HepG2 (cell line): ENCODE measurements around the gene CARMIL3. TPM values are rescaled to one million over a fixed set of nuclear protein-coding genes. Genes with fewer than 3 reads are reported as not detected.

Experiments
- AKNA ChIP-seq: sonication (generic); formaldehyde crosslinking; IDR thresholded peaks from 2 replicates; pipeline ENCODE4 v1.4.0; 2020; ENCODE audit warnings: missing genetic modification reagents, borderline replicate concordance
- HMG20B ChIP-seq: conservative IDR thresholded peaks from 2 replicates; pipeline ENCODE4 v1.6.1; 2016; ENCODE audit warnings: missing genetic modification reagents, missing compliant biosample characterization
- KMT2A ChIP-seq: sonication (generic); formaldehyde crosslinking; IDR thresholded peaks from 2 replicates; pipeline ENCODE4 v1.4.0; 2020; ENCODE audit warnings: missing genetic modification reagents
- SNAPC4 ChIP-seq: sonication (generic); formaldehyde crosslinking; IDR thresholded peaks from 2 replicates; pipeline ENCODE4 v1.4.0; 2020; ENCODE audit warnings: mild to moderate bottlenecking, missing genetic modification reagents
- SRSF1 ChIP-seq: fragments of 200-400 bp; formaldehyde crosslinking; optimal IDR thresholded peaks from 2 replicates; pipeline ENCODE3; 2017; ENCODE audit warnings: mild to moderate bottlenecking, low read depth, low read length, moderate library complexity
- ZNF160 ChIP-seq: sonication (generic); formaldehyde crosslinking; IDR thresholded peaks from 2 replicates; pipeline ENCODE4 v1.8.0; 2022; ENCODE audit warnings: mild to moderate bottlenecking, inconsistent platforms, missing genetic modification reagents
- ZNF17 ChIP-seq: sonication (generic); formaldehyde crosslinking; IDR thresholded peaks from 2 replicates; pipeline ENCODE4 v1.5.0; 2020; ENCODE audit warnings: mild to moderate bottlenecking, missing genetic modification reagents
- ZNF367 ChIP-seq: sonication (generic); formaldehyde crosslinking; IDR thresholded peaks from 2 replicates; pipeline ENCODE4 v1.4.0; 2020; ENCODE audit warnings: missing genetic modification reagents, borderline replicate concordance
- ZNF549 ChIP-seq: sonication (generic); formaldehyde crosslinking; IDR thresholded peaks from 2 replicates; pipeline ENCODE4 v1.5.0; 2020; ENCODE audit warnings: missing genetic modification reagents
- ZNF552 ChIP-seq: sonication (generic); formaldehyde crosslinking; IDR thresholded peaks from 2 replicates; pipeline ENCODE4 v1.9.0; 2022; ENCODE audit warnings: missing genetic modification reagents, mild to moderate bottlenecking, borderline replicate concordance
- ZNF780A ChIP-seq: sonication (generic); formaldehyde crosslinking; IDR thresholded peaks from 2 replicates; pipeline ENCODE4 v1.8.0; 2022; ENCODE audit warnings: mild to moderate bottlenecking, missing genetic modification reagents, moderate library complexity
- ZSCAN20 ChIP-seq: sonication (generic); formaldehyde crosslinking; IDR thresholded peaks from 2 replicates; pipeline ENCODE4 v1.4.0; 2020; ENCODE audit warnings: missing genetic modification reagents, mild to moderate bottlenecking, borderline replicate concordance
- polyA plus RNA-seq, 8 experiments: library from polyadenylated mRNA; depleted of rRNA in 3 of 8; stranded (reverse) in 7 of 8; unstranded in 1 of 8; fragments of >200 nt; fragmentation: Illumina TruSeq in 4 of 8; extraction: Trizol in 4 of 8; gene quantifications; 2 replicates each; pipeline versions ENCODE4 v1.2.1 to v1.2.3, GENCODE V29; 2011 to 2016; ENCODE audit warnings: low read depth in 4 of 8, missing spikeins in 1 of 8, mixed read lengths in 1 of 8; ENCODE audit not compliant: insufficient read depth in 1 of 8
- total RNA-seq, 5 experiments: library from RNA; depleted of rRNA; stranded (reverse); fragments of >200 nt; fragmentation: Illumina TruSeq; extraction: Trizol; gene quantifications; 2 replicates each; pipeline ENCODE4 v1.2.3, GENCODE V29; 2016; ENCODE audit warnings: low read depth in 1 of 5
- TF ChIP-seq, protein P1 (sequence below): sonication (generic); formaldehyde crosslinking; IDR thresholded peaks from 2 replicates; pipeline ENCODE4 v1.4.0; 2020; ENCODE audit warnings: low read depth, missing genetic modification reagents

CARMIL3 gene
- total and polyA plus RNA-seq, 2 of the 13 experiments (the other 11 are each of a cell fraction or from before 2014, with no cell fraction given), result 0.27 to 0.55 TPM

DNA sequence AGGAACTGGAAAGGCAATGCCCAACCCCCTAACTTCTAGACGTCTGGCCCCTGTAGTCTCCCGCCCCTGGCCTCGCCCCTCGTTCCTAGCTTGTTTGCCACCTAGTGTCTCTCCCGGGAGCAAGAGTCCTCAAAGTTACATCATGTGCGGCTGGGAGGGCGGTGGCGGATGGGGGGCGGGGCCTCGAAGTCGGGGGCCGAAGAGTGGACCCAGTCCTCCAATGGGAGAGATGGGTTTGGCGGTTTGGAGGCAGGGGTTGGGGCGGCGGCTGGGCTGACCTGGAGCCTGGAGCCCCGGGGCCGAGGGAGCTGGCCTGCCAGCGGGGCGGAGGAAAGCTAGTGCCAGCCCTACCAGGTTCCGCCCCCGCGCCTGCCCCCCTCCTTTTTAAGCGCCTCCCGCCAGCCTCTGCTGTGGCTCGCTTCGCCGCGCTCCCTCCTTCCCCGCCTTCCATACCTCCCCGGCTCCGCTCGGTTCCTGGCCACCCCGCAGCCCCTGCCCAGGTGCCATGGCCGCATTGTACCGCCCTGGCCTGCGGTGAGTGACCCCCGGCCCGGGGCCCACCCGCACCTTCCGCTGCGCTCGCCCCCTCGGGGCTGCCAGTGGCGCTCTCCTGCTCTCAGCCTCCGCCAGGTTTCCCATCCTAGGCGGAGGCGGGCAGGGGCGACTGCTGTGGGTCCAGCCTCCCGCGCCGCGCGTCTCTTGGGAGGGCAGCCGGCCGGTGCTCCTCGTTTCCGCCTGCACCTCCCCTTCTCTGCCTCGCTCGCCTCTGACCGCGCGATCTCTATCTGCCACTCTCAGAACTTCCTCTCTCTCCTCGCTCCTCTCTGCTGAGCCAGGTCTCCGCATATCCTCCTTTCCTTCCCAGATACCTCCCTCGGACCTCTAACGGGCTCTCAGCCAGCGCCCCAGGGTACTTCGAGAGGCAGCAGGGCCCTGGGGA, 42.4 kb downstream of the CARMIL3 start, which contains the start of gene PCK2 (continued):
- TF ChIP-seq SNAPC4 (CRISPR knock-in tag), result peak; percentile 66; the same call in 1 of the 2 replicates
- TF ChIP-seq, protein P1, sequence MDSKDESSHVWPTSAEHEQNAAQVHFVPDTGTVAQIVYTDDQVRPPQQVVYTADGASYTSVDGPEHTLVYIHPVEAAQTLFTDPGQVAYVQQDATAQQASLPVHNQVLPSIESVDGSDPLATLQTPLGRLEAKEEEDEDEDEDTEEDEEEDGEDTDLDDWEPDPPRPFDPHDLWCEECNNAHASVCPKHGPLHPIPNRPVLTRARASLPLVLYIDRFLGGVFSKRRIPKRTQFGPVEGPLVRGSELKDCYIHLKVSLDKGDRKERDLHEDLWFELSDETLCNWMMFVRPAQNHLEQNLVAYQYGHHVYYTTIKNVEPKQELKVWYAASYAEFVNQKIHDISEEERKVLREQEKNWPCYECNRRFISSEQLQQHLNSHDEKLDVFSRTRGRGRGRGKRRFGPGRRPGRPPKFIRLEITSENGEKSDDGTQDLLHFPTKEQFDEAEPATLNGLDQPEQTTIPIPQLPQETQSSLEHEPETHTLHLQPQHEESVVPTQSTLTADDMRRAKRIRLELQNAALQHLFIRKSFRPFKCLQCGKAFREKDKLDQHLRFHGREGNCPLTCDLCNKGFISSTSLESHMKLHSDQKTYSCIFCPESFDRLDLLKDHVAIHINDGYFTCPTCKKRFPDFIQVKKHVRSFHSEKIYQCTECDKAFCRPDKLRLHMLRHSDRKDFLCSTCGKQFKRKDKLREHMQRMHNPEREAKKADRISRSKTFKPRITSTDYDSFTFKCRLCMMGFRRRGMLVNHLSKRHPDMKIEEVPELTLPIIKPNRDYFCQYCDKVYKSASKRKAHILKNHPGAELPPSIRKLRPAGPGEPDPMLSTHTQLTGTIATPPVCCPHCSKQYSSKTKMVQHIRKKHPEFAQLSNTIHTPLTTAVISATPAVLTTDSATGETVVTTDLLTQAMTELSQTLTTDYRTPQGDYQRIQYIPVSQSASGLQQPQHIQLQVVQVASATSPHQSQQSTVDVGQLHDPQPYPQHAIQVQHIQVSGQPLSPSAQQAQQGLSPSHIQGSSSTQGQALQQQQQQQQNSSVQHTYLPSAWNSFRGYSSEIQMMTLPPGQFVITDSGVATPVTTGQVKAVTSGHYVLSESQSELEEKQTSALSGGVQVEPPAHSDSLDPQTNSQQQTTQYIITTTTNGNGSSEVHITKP (CRISPR knock-in tag), result peak; percentile 58; the same call in 1 of the 2 replicates
- peak; percentile 93 for TF ChIP-seq ZNF367
- TF ChIP-seq ZNF17 (CRISPR knock-in tag), result no peak
- peak; percentile 53; the same call in 1 of the 2 replicates for TF ChIP-seq HMG20B (CRISPR knock-in tag)
- peak; percentile 89 for TF ChIP-seq SRSF1
- TF ChIP-seq ZNF549 (CRISPR knock-in tag), result peak; percentile 68; the same call in 1 of the 2 replicates
- peak; percentile 95; the same call in 1 of the 2 replicates for TF ChIP-seq ZNF552 (CRISPR knock-in tag)
- peak; percentile 99 for TF ChIP-seq ZSCAN20 (CRISPR knock-in tag)
- TF ChIP-seq ZNF780A (CRISPR knock-in tag), result no peak
- peak; percentile 98 for TF ChIP-seq ZNF160 (CRISPR knock-in tag)
- TF ChIP-seq KMT2A (CRISPR knock-in tag), result peak; percentile 93
- TF ChIP-seq AKNA, result peak; percentile 85
